ENCODE results near the gene SORL1.
A peak's percentile ranks its signal among the peaks of the same experiment; 100 is the strongest.

Gene SORL1

GRCh38 chr11:121431820-121432526 is 20.1 kb upstream of the SORL1 start:
- DNase-seq: no peak

GRCh38 chr11:121435132-121435531 is 17.0 kb upstream of the SORL1 start:
- DNase-seq: no peak

GRCh38 chr11:121435551-121436511 is 16.3 kb upstream of the SORL1 start:
- DNase-seq: no peak

GRCh38 chr11:121437018-121437685 is 15.0 kb upstream of the SORL1 start:
- DNase-seq: no peak

DNA sequence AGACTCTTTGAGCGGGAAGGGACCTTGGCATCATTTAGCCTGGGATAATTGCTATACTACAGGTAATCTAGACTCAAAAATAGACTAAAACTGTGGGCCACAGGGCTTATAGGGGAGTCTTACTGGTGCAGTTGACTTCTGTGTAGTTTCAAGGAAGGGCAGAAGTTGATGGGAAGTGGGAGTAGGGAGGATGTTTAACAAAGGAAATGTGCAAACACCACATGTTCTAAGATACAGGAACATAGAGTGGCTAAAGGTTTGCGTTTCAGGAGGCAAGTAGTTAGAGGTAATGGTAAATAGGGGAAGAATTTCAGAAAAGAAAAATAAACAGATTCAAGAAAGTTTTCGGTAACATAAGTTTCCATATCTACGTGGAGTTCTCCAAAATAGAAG is 14.4 kb upstream of the SORL1 start:
- DNase-seq: no peak

- no peak for DNase-seq
Observed at GRCh38 chr11:121439337-121439736, 12.8 kb upstream of the SORL1 start.

GRCh38 chr11:121439759-121440158 is 12.4 kb upstream of the SORL1 start:
- DNase-seq: no peak

- no peak for DNase-seq
Observed at GRCh38 chr11:121441521-121441920, 10.6 kb upstream of the SORL1 start.

GRCh38 chr11:121443688-121444275 is 8.3 kb upstream of the SORL1 start:
- no peak for DNase-seq

- no peak for DNase-seq
Observed at GRCh38 chr11:121444526-121444925, 7.6 kb upstream of the SORL1 start.

DNA sequence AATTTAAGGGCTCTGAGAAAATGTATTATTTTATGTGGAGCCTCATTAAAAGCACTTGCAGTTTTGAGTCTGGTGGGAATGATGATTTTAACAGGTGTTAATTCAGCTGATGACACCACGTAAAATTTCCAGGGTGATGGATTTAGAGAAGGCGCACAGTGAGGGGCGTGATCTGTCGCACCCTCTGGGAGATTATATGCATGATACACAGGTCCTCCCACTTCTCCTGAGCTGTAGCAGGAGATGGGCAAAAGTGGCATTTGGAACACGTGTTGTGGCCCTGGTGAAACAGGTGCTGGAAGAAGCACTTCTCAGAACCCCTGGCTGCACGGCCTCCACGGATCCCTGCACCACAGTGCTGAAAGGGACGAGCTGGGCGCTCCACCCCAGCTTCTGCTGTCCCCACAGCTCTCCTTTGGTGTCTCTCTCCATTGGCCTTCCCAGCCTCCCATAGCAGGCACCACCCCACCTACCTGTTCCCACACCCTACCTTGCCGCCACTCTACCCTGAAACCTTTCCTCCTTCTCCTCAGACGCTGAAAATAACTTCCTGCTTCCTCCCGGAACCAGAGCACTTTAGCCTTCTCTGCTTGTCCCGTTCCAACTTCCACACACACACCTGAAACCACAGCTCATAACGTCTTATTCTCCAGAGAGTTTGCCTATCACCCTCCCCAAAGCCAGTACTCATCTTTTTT is 6.9 kb upstream of the SORL1 start:
- no peak for DNase-seq

- no peak for DNase-seq
Observed at GRCh38 chr11:121446752-121447156, 5.4 kb upstream of the SORL1 start.

- no peak for DNase-seq
Observed at GRCh38 chr11:121448011-121448410, 4.1 kb upstream of the SORL1 start.

GRCh38 chr11:121448431-121448941 is 3.6 kb upstream of the SORL1 start:
- DNase-seq: no peak

- DNase-seq: no peak
Observed at GRCh38 chr11:121449123-121449522, 3.0 kb upstream of the SORL1 start.

- DNase-seq: no peak
Observed at GRCh38 chr11:121449626-121450025, 2.5 kb upstream of the SORL1 start.

DNA sequence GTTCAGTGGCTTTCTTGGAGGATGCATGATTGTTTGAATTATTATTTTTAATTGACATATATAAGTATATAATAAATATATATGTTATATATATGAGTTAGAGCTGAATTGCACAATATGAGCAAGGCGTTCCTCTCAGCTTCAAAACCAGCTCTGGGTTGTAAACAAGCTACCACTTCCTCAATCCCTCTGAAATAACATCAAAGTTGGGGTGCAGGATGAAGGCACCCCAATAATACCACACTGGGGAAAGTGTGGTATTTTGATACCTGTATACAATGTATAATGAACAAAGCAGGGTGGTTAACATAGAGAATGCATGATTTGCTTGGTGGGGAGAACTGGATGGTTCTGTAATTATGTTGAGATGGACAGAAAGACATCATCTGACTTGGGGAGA is 1.7 kb upstream of the SORL1 start:
- no peak for DNase-seq

GRCh38 chr11:121451178-121451985 is 732 bp upstream of the SORL1 start:
- peak; percentile 56 for DNase-seq

DNA sequence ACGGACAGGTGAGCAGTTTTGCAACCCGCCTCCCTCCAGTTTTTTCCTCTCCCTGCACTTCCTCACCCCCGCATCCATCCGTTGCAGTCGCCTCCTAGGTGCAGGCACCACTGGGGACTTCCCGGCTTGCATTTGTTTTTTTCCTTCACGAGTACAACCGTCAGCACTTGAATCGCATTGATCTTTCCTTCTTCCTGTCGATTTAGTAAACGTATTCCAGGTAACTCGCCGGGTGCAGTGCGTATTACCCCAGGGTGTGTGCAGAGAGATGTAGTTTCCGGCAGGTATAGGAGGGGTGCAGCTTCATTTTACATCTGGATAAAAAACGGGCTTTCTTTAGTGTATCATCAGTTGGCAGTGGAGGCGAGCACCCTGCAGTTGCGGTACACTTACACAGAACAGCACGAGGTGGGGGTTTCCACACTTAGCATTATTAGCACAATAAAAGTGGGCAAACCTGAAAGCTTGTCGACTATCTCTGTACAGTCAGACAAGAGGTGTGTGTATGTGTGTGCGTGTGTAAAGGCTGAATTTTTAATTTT is 566 bp downstream of the SORL1 start, which contains the start of gene SORL1-AS1:
Gene SORL1-AS1, minus strand, starts transcription at position 359 of the 542 bp plus-strand sequence.
- no peak for DNase-seq

GRCh38 chr11:121453589-121454299 is 1.6 kb downstream of the SORL1 start:
- DNase-seq: no peak

Measured in activated T-cell treated with anti-CD3 and anti-CD28 coated beads, Interleukin-2, amount 50 U/mL, for 1 hour (primary cell).